ENCODE measurements around the gene PKMYT1. TPM values are rescaled to one million over a fixed set of nuclear protein-coding genes. Genes with fewer than 3 reads are reported as not detected.

The PKMYT1 gene
- total and polyA plus RNA-seq, 9 of the 15 experiments (the other 6 are each of a cell fraction or from before 2014, with no cell fraction given), result 8.7 to 201 (median 37.8) TPM

DNA sequence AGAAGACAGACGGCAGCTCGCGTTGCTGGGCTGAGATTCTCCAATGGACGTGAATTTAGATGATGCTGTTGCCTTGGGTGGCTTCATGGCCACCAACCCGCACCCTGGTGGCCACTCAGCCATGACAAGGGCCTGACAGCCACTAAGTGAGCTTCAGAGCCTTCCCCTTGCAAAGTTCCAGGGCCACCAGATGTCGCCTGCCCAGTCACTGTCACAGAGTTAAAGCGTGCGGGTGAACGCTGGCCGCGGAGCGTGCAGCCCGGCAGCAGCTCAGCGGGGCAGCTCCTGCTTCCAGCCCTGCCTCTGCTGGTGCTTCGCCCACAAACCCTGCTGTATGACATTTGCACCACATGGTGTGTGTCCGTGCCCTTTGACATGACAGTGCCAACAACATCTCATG, 29.5 kb downstream of the PKMYT1 start:
- 14% methylated on average over 16 of the region's 16 CpGs for WGBS (ENCODE audit: insufficient coverage, low coverage, missing lambda C conversion rate)
- Histone ChIP-seq H3K9ac (ENCODE audit: insufficient read depth in 1 of 2, low read depth in 2 of 2, low read length in 2 of 2) (peak overlapping the region in 1 of 2 experiments; percentile 81; a peak in 2 of 4 replicates), H3K4me2 (ENCODE audit: insufficient read depth, low read length) (no peak overlapping the region), H2AFZ (ENCODE audit: low read depth, low read length) (no peak overlapping the region), H3K79me2 (ENCODE audit: control insufficient read depth, insufficient read depth, low read length) (no peaks in the 10 kb centered on the region), H3K27me3 (ENCODE audit: control insufficient read depth in 2 of 2, insufficient read depth in 2 of 2, low read length in 2 of 2) (peaks cover 12 to 33% of the 10 kb centered on the region in 2 experiments), H3K4me3 (no peak overlapping the region), H3K9me3 (replicated peaks; ENCODE audit: control insufficient read depth, insufficient read depth, low read depth, low read length) (no peaks in the 10 kb centered on the region), H3K27ac (ENCODE audit: extremely low read depth, low read depth, low read length) (no peak overlapping the region), H3K36me3 (ENCODE audit: control insufficient read depth, insufficient read depth, low read length) (no peaks in the 10 kb centered on the region), H3K9me1 (ENCODE audit: control insufficient read depth, insufficient read depth, low read length) (no peaks in the 10 kb centered on the region), H4K20me1 (replicated peaks; ENCODE audit: control insufficient read depth, insufficient read depth, low read length) (0 out of 2 replicates have a peak, but pooled peaks cover 10% of the 10 kb centered on the region), H3K4me1 (replicated peaks in 1 of 2; ENCODE audit: control insufficient read depth in 2 of 2, insufficient read depth in 2 of 2, low read length in 2 of 2) (peaks cover 0 to 48% of the 10 kb centered on the region in 2 experiments; a peak in 3 of 5 replicates)
- ATAC-seq, result peak; percentile 91
- intact Hi-C loops (cut with micrococcal nuclease) (no loop called here), in situ Hi-C loops (cut with MboI) (no loop called here)
- CTCF ChIA-PET (ENCODE audit: low intra/inter-chr PET ratio), result interaction anchor here (1.1 kb wide), 1 partner anchor 11 kb away, joined by 4 read pairs; no protein-coding TSS in a partner anchor
- no TSS peak for BruUV-seq (replicated peaks)
- POLR2A ChIA-PET, result interaction anchor here (0.6 to 1.8 kb wide), 4 partner anchors 11 to 239 kb away, joined by 3 to 6 read pairs (median 4); no protein-coding TSS in a partner anchor
- peak in 3 of 4 experiments; percentile 43 to 59 (median 44) for DNase-seq (ENCODE audit: extremely low read depth in 1 of 4, low spot score in 3 of 4)
- peak; percentile 62 for FAIRE-seq
- TF ChIP-seq CHCHD3 (CRISPR knock-in tag; IDR thresholded peaks at IDR 0.05), result no peak
- TF ChIP-seq, protein P1, sequence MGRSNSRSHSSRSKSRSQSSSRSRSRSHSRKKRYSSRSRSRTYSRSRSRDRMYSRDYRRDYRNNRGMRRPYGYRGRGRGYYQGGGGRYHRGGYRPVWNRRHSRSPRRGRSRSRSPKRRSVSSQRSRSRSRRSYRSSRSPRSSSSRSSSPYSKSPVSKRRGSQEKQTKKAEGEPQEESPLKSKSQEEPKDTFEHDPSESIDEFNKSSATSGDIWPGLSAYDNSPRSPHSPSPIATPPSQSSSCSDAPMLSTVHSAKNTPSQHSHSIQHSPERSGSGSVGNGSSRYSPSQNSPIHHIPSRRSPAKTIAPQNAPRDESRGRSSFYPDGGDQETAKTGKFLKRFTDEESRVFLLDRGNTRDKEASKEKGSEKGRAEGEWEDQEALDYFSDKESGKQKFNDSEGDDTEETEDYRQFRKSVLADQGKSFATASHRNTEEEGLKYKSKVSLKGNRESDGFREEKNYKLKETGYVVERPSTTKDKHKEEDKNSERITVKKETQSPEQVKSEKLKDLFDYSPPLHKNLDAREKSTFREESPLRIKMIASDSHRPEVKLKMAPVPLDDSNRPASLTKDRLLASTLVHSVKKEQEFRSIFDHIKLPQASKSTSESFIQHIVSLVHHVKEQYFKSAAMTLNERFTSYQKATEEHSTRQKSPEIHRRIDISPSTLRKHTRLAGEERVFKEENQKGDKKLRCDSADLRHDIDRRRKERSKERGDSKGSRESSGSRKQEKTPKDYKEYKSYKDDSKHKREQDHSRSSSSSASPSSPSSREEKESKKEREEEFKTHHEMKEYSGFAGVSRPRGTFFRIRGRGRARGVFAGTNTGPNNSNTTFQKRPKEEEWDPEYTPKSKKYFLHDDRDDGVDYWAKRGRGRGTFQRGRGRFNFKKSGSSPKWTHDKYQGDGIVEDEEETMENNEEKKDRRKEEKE (IDR thresholded peaks at IDR 0.05; ENCODE audit: borderline replicate concordance in 1 of 2, control insufficient read depth in 1 of 2, low read depth in 2 of 2, low read length in 1 of 2), result no peak
- TF ChIP-seq, protein P2, sequence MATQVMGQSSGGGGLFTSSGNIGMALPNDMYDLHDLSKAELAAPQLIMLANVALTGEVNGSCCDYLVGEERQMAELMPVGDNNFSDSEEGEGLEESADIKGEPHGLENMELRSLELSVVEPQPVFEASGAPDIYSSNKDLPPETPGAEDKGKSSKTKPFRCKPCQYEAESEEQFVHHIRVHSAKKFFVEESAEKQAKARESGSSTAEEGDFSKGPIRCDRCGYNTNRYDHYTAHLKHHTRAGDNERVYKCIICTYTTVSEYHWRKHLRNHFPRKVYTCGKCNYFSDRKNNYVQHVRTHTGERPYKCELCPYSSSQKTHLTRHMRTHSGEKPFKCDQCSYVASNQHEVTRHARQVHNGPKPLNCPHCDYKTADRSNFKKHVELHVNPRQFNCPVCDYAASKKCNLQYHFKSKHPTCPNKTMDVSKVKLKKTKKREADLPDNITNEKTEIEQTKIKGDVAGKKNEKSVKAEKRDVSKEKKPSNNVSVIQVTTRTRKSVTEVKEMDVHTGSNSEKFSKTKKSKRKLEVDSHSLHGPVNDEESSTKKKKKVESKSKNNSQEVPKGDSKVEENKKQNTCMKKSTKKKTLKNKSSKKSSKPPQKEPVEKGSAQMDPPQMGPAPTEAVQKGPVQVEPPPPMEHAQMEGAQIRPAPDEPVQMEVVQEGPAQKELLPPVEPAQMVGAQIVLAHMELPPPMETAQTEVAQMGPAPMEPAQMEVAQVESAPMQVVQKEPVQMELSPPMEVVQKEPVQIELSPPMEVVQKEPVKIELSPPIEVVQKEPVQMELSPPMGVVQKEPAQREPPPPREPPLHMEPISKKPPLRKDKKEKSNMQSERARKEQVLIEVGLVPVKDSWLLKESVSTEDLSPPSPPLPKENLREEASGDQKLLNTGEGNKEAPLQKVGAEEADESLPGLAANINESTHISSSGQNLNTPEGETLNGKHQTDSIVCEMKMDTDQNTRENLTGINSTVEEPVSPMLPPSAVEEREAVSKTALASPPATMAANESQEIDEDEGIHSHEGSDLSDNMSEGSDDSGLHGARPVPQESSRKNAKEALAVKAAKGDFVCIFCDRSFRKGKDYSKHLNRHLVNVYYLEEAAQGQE (IDR thresholded peaks at IDR 0.05; ENCODE audit: borderline replicate concordance), result peak; percentile 28; the same call in 1 of the 2 replicates
- TF ChIP-seq, protein P2 (CRISPR knock-in tag; IDR thresholded peaks at IDR 0.05; ENCODE audit: low read depth), result no peak
- 0 out of 2 replicates have a peak, but pooled peaks have one; percentile 20 for TF ChIP-seq MYNN (IDR thresholded peaks at IDR 0.05)
- TF ChIP-seq MYNN (CRISPR knock-in tag; IDR thresholded peaks at IDR 0.05), result no peak
- peak; percentile 39 for TF ChIP-seq MEIS2 (IDR thresholded peaks at IDR 0.05; ENCODE audit: partially characterized antibody)
- TF ChIP-seq, protein P3, sequence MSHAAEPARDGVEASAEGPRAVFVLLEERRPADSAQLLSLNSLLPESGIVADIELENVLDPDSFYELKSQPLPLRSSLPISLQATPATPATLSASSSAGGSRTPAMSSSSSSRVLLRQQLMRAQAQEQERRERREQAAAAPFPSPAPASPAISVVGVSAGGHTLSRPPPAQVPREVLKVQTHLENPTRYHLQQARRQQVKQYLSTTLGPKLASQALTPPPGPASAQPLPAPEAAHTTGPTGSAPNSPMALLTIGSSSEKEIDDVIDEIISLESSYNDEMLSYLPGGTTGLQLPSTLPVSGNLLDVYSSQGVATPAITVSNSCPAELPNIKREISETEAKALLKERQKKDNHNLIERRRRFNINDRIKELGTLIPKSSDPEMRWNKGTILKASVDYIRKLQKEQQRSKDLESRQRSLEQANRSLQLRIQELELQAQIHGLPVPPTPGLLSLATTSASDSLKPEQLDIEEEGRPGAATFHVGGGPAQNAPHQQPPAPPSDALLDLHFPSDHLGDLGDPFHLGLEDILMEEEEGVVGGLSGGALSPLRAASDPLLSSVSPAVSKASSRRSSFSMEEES (CRISPR knock-in tag; IDR thresholded peaks at IDR 0.05), result no peak
